Measurements from ENCODE around the gene TTBK2.

TTBK2 gene

GRCh38 chr15:42721016-42721415 lies 199.6 kb downstream of the TTBK2 start:
- no peak overlapping the region for H2BK5ac ChIP-seq (ENCODE audit: low read length)
- H3K14ac ChIP-seq (ENCODE audit: low read length), result no peak overlapping the region
- H3K9me3 ChIP-seq (replicated peaks in 1 of 2; ENCODE audit: control insufficient read depth in 2 of 2, insufficient read depth in 1 of 2, low read depth in 1 of 2, low read length in 2 of 2), result no peaks in the 10 kb centered on the region
- no peak overlapping the region for H4K91ac ChIP-seq (ENCODE audit: low read depth, low read length, poor library complexity)
- no peak overlapping the region for H2AFZ ChIP-seq (ENCODE audit: low read length)
- no peak overlapping the region for H3K23ac ChIP-seq (ENCODE audit: low read depth, low read length, poor library complexity)
- H2BK120ac ChIP-seq (ENCODE audit: low read depth, low read length), result no peak overlapping the region
- peaks cover 21 to 89% of the 10 kb centered on the region in 2 donors for H3K36me3 ChIP-seq (replicated peaks in 1 of 2; ENCODE audit: control insufficient read depth in 2 of 2, insufficient read depth in 2 of 2, low read length in 2 of 2)
- H4K8ac ChIP-seq (ENCODE audit: low read depth, low read length), result no peak overlapping the region
- H2BK15ac ChIP-seq (ENCODE audit: low read length), result no peak overlapping the region
- no peaks in the 10 kb centered on the region for H3K27me3 ChIP-seq (ENCODE audit: control insufficient read depth in 3 of 3, insufficient read depth in 3 of 3, low read depth in 1 of 3, low read length in 3 of 3)
- H3K4ac ChIP-seq (ENCODE audit: low read length), result no peak overlapping the region
- H2BK12ac ChIP-seq (ENCODE audit: low read length), result no peak overlapping the region
- H3K4me3 ChIP-seq (ENCODE audit: low read length in 2 of 2), result no peak overlapping the region
- no peak for DNase-seq (ENCODE audit: low spot score)
- H3K27ac ChIP-seq (replicated peaks; ENCODE audit: low read length), result no peak overlapping the region
- H3K9ac ChIP-seq (ENCODE audit: low read depth, low read length, poor library complexity), result no peak overlapping the region
- H3K4me1 ChIP-seq (ENCODE audit: control insufficient read depth in 2 of 2, insufficient read depth in 1 of 2, low read depth in 1 of 2, low read length in 2 of 2), result no peaks in the 10 kb centered on the region
- no peaks in the 10 kb centered on the region for H3K79me1 ChIP-seq (ENCODE audit: low read depth, low read length)
- no peak overlapping the region for H2AK5ac ChIP-seq (ENCODE audit: low read depth, low read length)
- WGBS, 2 donors (ENCODE audit: extremely low coverage in 2 of 2, insufficient read length in 2 of 2, insufficient replicate concordance in 1 of 2), result no CpG with 5 or more reads among the region's 6 CpGs
- no peak overlapping the region for H3K18ac ChIP-seq (ENCODE audit: low read length)
- H3K4me2 ChIP-seq (ENCODE audit: insufficient read depth, low read length, poor library complexity, severe bottlenecking), result no peak overlapping the region

- no peak overlapping the region for H2BK12ac ChIP-seq (ENCODE audit: low read length)
- H3K27ac ChIP-seq (replicated peaks; ENCODE audit: low read length), result no peak overlapping the region
- WGBS, 2 donors (ENCODE audit: extremely low coverage in 2 of 2, insufficient read length in 2 of 2, insufficient replicate concordance in 1 of 2), result no CpG with 5 or more reads among the region's 3 CpGs
- no peak overlapping the region for H4K91ac ChIP-seq (ENCODE audit: low read depth, low read length, poor library complexity)
- no peaks in the 10 kb centered on the region for H3K4me1 ChIP-seq (ENCODE audit: control insufficient read depth in 2 of 2, insufficient read depth in 1 of 2, low read depth in 1 of 2, low read length in 2 of 2)
- peaks cover 18 to 80% of the 10 kb centered on the region in 2 donors for H3K36me3 ChIP-seq (replicated peaks in 1 of 2; ENCODE audit: control insufficient read depth in 2 of 2, insufficient read depth in 2 of 2, low read length in 2 of 2)
- H4K8ac ChIP-seq (ENCODE audit: low read depth, low read length), result no peak overlapping the region
- H2AK5ac ChIP-seq (ENCODE audit: low read depth, low read length), result no peak overlapping the region
- no peaks in the 10 kb centered on the region for H3K27me3 ChIP-seq (ENCODE audit: control insufficient read depth in 3 of 3, insufficient read depth in 3 of 3, low read depth in 1 of 3, low read length in 3 of 3)
- no peak overlapping the region for H2AFZ ChIP-seq (ENCODE audit: low read length)
- no peak overlapping the region for H3K9ac ChIP-seq (ENCODE audit: low read depth, low read length, poor library complexity)
- H3K79me1 ChIP-seq (ENCODE audit: low read depth, low read length), result no peaks in the 10 kb centered on the region
- no peak overlapping the region for H3K14ac ChIP-seq (ENCODE audit: low read length)
- no peak overlapping the region for H2BK5ac ChIP-seq (ENCODE audit: low read length)
- H3K4ac ChIP-seq (ENCODE audit: low read length), result no peak overlapping the region
- H3K9me3 ChIP-seq (replicated peaks in 1 of 2; ENCODE audit: control insufficient read depth in 2 of 2, insufficient read depth in 1 of 2, low read depth in 1 of 2, low read length in 2 of 2), result no peaks in the 10 kb centered on the region
- H3K23ac ChIP-seq (ENCODE audit: low read depth, low read length, poor library complexity), result no peak overlapping the region
- no peak overlapping the region for H2BK15ac ChIP-seq (ENCODE audit: low read length)
- no peak overlapping the region for H3K18ac ChIP-seq (ENCODE audit: low read length)
- no peak overlapping the region for H2BK120ac ChIP-seq (ENCODE audit: low read depth, low read length)
- H3K4me2 ChIP-seq (ENCODE audit: insufficient read depth, low read length, poor library complexity, severe bottlenecking), result no peak overlapping the region
- no peak for DNase-seq (ENCODE audit: low spot score)
- no peak overlapping the region for H3K4me3 ChIP-seq (ENCODE audit: low read length in 2 of 2)
These were observed 200.5 kb downstream of the TTBK2 start for GRCh38 chr15:42720071-42720470.

- Histone ChIP-seq H3K4me2 (ENCODE audit: insufficient read depth, low read length, poor library complexity, severe bottlenecking) (no peak overlapping the region), H3K18ac (ENCODE audit: low read length) (no peak overlapping the region), H3K4me1 (ENCODE audit: control insufficient read depth in 2 of 2, insufficient read depth in 1 of 2, low read depth in 1 of 2, low read length in 2 of 2) (no peaks in the 10 kb centered on the region), H2BK12ac (ENCODE audit: low read length) (no peak overlapping the region), H3K9me3 (replicated peaks in 1 of 2; ENCODE audit: control insufficient read depth in 2 of 2, insufficient read depth in 1 of 2, low read depth in 1 of 2, low read length in 2 of 2) (no peaks in the 10 kb centered on the region), H3K4ac (ENCODE audit: low read length) (no peak overlapping the region), H3K27ac (replicated peaks; ENCODE audit: low read length) (no peak overlapping the region), H2AFZ (ENCODE audit: low read length) (no peak overlapping the region), H2AK5ac (ENCODE audit: low read depth, low read length) (no peak overlapping the region), H4K91ac (ENCODE audit: low read depth, low read length, poor library complexity) (no peak overlapping the region), H4K8ac (ENCODE audit: low read depth, low read length) (no peak overlapping the region), H2BK15ac (ENCODE audit: low read length) (no peak overlapping the region), H3K36me3 (replicated peaks in 1 of 2; ENCODE audit: control insufficient read depth in 2 of 2, insufficient read depth in 2 of 2, low read length in 2 of 2) (peaks cover 10 to 70% of the 10 kb centered on the region in 2 donors), H3K14ac (ENCODE audit: low read length) (no peak overlapping the region), H2BK5ac (ENCODE audit: low read length) (no peak overlapping the region), H3K79me1 (ENCODE audit: low read depth, low read length) (no peaks in the 10 kb centered on the region), H3K4me3 (ENCODE audit: low read length in 2 of 2) (no peak overlapping the region), H2BK120ac (ENCODE audit: low read depth, low read length) (no peak overlapping the region), H3K23ac (ENCODE audit: low read depth, low read length, poor library complexity) (no peak overlapping the region), H3K27me3 (ENCODE audit: control insufficient read depth in 3 of 3, insufficient read depth in 3 of 3, low read depth in 1 of 3, low read length in 3 of 3) (no peaks in the 10 kb centered on the region), H3K9ac (ENCODE audit: low read depth, low read length, poor library complexity) (no peak overlapping the region)
- DNase-seq (ENCODE audit: low spot score), result no peak
- WGBS, 2 donors (ENCODE audit: extremely low coverage in 2 of 2, insufficient read length in 2 of 2, insufficient replicate concordance in 1 of 2), result no CpG with 5 or more reads among the region's 6 CpGs
These were observed 201.5 kb downstream of the TTBK2 start for GRCh38 chr15:42719043-42719442.

GRCh38 chr15:42716626-42717025 lies 204.0 kb downstream of the TTBK2 start:
- WGBS, 2 donors (ENCODE audit: extremely low coverage in 2 of 2, insufficient read length in 2 of 2, insufficient replicate concordance in 1 of 2), result no CpG with 5 or more reads among the region's 2 CpGs
- DNase-seq (ENCODE audit: low spot score), result no peak
- H2BK120ac ChIP-seq (ENCODE audit: low read depth, low read length), result no peak overlapping the region
- H3K4ac ChIP-seq (ENCODE audit: low read length), result no peak overlapping the region
- no peaks in the 10 kb centered on the region for H3K27me3 ChIP-seq (ENCODE audit: control insufficient read depth in 3 of 3, insufficient read depth in 3 of 3, low read depth in 1 of 3, low read length in 3 of 3)
- no peak overlapping the region for H2BK5ac ChIP-seq (ENCODE audit: low read length)
- H2BK15ac ChIP-seq (ENCODE audit: low read length), result no peak overlapping the region
- H3K23ac ChIP-seq (ENCODE audit: low read depth, low read length, poor library complexity), result no peak overlapping the region
- no peak overlapping the region for H3K9ac ChIP-seq (ENCODE audit: low read depth, low read length, poor library complexity)
- H3K9me3 ChIP-seq (replicated peaks in 1 of 2; ENCODE audit: control insufficient read depth in 2 of 2, insufficient read depth in 1 of 2, low read depth in 1 of 2, low read length in 2 of 2), result no peaks in the 10 kb centered on the region
- H3K4me3 ChIP-seq (ENCODE audit: low read length in 2 of 2), result no peak overlapping the region
- no peak overlapping the region for H3K14ac ChIP-seq (ENCODE audit: low read length)
- H4K8ac ChIP-seq (ENCODE audit: low read depth, low read length), result no peak overlapping the region
- H2AK5ac ChIP-seq (ENCODE audit: low read depth, low read length), result no peak overlapping the region
- H4K91ac ChIP-seq (ENCODE audit: low read depth, low read length, poor library complexity), result no peak overlapping the region
- H3K18ac ChIP-seq (ENCODE audit: low read length), result no peak overlapping the region
- peaks cover 5 to 47% of the 10 kb centered on the region in 2 donors for H3K36me3 ChIP-seq (replicated peaks in 1 of 2; ENCODE audit: control insufficient read depth in 2 of 2, insufficient read depth in 2 of 2, low read length in 2 of 2)
- no peaks in the 10 kb centered on the region for H3K4me1 ChIP-seq (ENCODE audit: control insufficient read depth in 2 of 2, insufficient read depth in 1 of 2, low read depth in 1 of 2, low read length in 2 of 2)
- no peak overlapping the region for H3K27ac ChIP-seq (replicated peaks; ENCODE audit: low read length)
- H3K4me2 ChIP-seq (ENCODE audit: insufficient read depth, low read length, poor library complexity, severe bottlenecking), result no peak overlapping the region
- no peak overlapping the region for H2BK12ac ChIP-seq (ENCODE audit: low read length)
- H2AFZ ChIP-seq (ENCODE audit: low read length), result no peak overlapping the region
- no peaks in the 10 kb centered on the region for H3K79me1 ChIP-seq (ENCODE audit: low read depth, low read length)

Measured in neuronal stem cell (in vitro differentiated cells).